Spleen (tissue), 11 donors: ENCODE measurements around the gene PP2D1. TPM values are rescaled to one million over a fixed set of nuclear protein-coding genes. Genes with fewer than 3 reads are reported as not detected.
A peak's percentile ranks its signal among the peaks of the same experiment; 100 is the strongest.
"Not testable (repeated sequence)": the region's sequence is repeated elsewhere in the genome, so short reads cannot be mapped to it uniquely, and the experiment has no call there.

Experiments
- DNase-seq: peaks from one replicate; pipeline ENCODE4 v3.0.0-alpha.2; 2020
- H3K27ac ChIP-seq, 8 donors: fragments of 200-600 bp; sonication (generic) in 7 of 8; 1 replicate in 4 of 8; 2 replicates in 4 of 8; pipeline versions ENCODE4 v1.5.0 to v1.8.0; 2016 to 2021; ENCODE audit warnings: inconsistent platforms in 4 of 8, mild to moderate bottlenecking in 4 of 8, moderate library complexity in 1 of 8
- H3K27me3 ChIP-seq, 7 donors: fragments of 200-600 bp; sonication (generic) in 6 of 7; replicated peaks in 1 of 7; 1 replicate in 4 of 7; 2 replicates in 3 of 7; pipeline versions ENCODE4 v1.5.0 to v1.8.0; 2016 to 2021; ENCODE audit warnings: inconsistent platforms in 3 of 7, mild to moderate bottlenecking in 1 of 7
- H3K36me3 ChIP-seq, 6 donors: fragments of 200-600 bp; sonication (generic) in 5 of 6; 1 replicate in 4 of 6; 2 replicates in 2 of 6; pipeline versions ENCODE4 v1.5.0 to v1.8.0; 2016 to 2021; ENCODE audit warnings: inconsistent platforms in 2 of 6
- H3K4me1 ChIP-seq, 6 donors: fragments of 200-600 bp; sonication (generic) in 5 of 6; 1 replicate in 3 of 6; 2 replicates in 3 of 6; pipeline versions ENCODE4 v1.5.0 to v1.8.0; 2016 to 2021; ENCODE audit warnings: inconsistent platforms in 3 of 6
- H3K4me3 ChIP-seq, 8 donors: fragments of 200-600 bp; sonication (generic) in 7 of 8; 1 replicate in 4 of 8; 2 replicates in 4 of 8; pipeline versions ENCODE4 v1.5.0 to v1.8.0; 2016 to 2021; ENCODE audit warnings: inconsistent platforms in 4 of 8, mild to moderate bottlenecking in 4 of 8, moderate library complexity in 2 of 8
- H3K9me3 ChIP-seq, 8 donors: fragments of 200-600 bp; sonication (generic) in 7 of 8; 1 replicate in 4 of 8; 2 replicates in 4 of 8; pipeline versions ENCODE4 v1.5.0 to v1.8.0; 2016 to 2021; ENCODE audit warnings: inconsistent platforms in 4 of 8
- CTCF ChIP-seq, 11 experiments: fragments of 200-600 bp in 7 of 11; fragments of 450-650 bp in 4 of 11; sonication (generic) in 4 of 11; IDR thresholded peaks in 8 of 11; conservative IDR thresholded peaks in 3 of 11; 1 replicate in 7 of 11; 2 replicates in 4 of 11; pipeline versions ENCODE4 v1.4.0 to v1.8.0; 2016 to 2021; ENCODE audit warnings: antibody characterized with exemption in 11 of 11, inconsistent platforms in 4 of 11, mild to moderate bottlenecking in 1 of 11
- POLR2A ChIP-seq, 3 donors: fragments of 450-650 bp; IDR thresholded peaks; one replicate each; pipeline ENCODE4 v1.5.1; 2017; ENCODE audit warnings: antibody characterized with exemption in 3 of 3, mild to moderate bottlenecking in 1 of 3
- POLR2AphosphoS5 ChIP-seq, 3 donors: sonication (generic); formaldehyde crosslinking; IDR thresholded peaks; one replicate each; pipeline ENCODE4 v1.5.1; 2017; ENCODE audit warnings: antibody characterized with exemption in 3 of 3
- WGBS, 5 donors: extraction: QIAGEN DNeasy Blood & Tissue Kit in 3 of 5; methylation state at CpG; one replicate each; pipeline versions ENCODE4 v1.1.5 to v1.1.7; 2013 to 2018; 5-methylcytosine and 5-hydroxymethylcytosine counted together
- intact Hi-C: fragments of 100-400 bp; cut with DNase I; formaldehyde crosslinking; loops from one replicate; pipeline ENCODE4 v1.15.0; 2023; ENCODE audit warnings: low total_unique reads
- polyA plus RNA-seq, 3 donors: library from polyadenylated mRNA; stranded (reverse); fragments of 200-250 nt; gene quantifications; one replicate each; pipeline ENCODE4 v1.2.1, GENCODE V29; 2013
- total RNA-seq, 7 donors: library from RNA; depleted of rRNA in 3 of 7; stranded (reverse); fragments of >200 nt in 3 of 7; fragmentation: NEBNext Ultra II Directional in 4 of 7; extraction: Animal tissue kit (Norgen Biotek cat#: 25700) in 4 of 7; gene quantifications; one replicate each; pipeline versions ENCODE4 v1.1.0 to v1.2.1, GENCODE V29; 2016 to 2021
- donor health status: healthy with polysubstance abuse.
- donor health status: DM: no; HTN: no; CAD: no; lungs with moderate emphysema.
- donor health status: DM: no; HTN: no; CAD: no.
- donor health status: Bipolar disorder and iron deficiency.
- donor health status: healthy.
- donor health status: DM: no; HTN: no; CAD: no.
- donor health status: DM: yes; HTN: yes; CAD: no.

Gene PP2D1
- total and polyA plus RNA-seq, 10 donors = not detected

DNA sequence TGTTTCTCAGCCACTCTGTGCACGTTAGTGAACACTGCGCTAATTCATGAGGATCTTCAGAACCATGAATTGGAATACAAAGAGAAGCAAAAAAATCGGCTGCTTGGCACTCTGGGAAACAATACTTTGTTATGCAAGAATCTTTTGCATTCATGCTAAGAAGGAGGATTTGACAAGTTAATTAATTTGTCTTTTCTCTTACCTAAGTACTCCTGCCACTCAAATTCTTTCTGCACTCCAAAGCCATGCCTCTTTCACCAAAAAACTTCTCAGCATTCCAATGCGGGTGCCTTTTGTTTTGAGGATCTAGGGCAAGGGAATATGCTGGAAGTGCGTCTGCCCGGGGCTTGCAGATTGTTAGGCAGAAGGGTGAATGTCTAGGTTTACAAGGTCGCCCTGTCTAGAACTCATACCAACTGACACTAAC lies 16.9 kb upstream of the PP2D1 start:
- peaks cover 0 to 4% (median 3%) of the 10 kb centered on the region in 6 donors for H3K4me1 ChIP-seq
- H3K36me3 ChIP-seq = no peaks in the 10 kb centered on the region
- no peak for DNase-seq
- no peak overlapping the region for H3K4me3 ChIP-seq
- H3K27me3 ChIP-seq = no peaks in the 10 kb centered on the region
- 89 to 96% (median 93%) methylated on average over 7 of the region's 7 CpGs for WGBS, 5 donors
- H3K27ac ChIP-seq = no peak overlapping the region
- intact Hi-C loops = no loop called here
- no peak for TF ChIP-seq POLR2A (IDR thresholded peaks at IDR 0.05)
- TF ChIP-seq CTCF (IDR thresholded peaks at IDR 0.05 in 8 of 11, conservative IDR thresholded peaks at IDR 0.05 in 3 of 11) = no peak
- no peak for TF ChIP-seq POLR2AphosphoS5 (IDR thresholded peaks at IDR 0.05)
- H3K9me3 ChIP-seq = no peaks in the 10 kb centered on the region

DNA sequence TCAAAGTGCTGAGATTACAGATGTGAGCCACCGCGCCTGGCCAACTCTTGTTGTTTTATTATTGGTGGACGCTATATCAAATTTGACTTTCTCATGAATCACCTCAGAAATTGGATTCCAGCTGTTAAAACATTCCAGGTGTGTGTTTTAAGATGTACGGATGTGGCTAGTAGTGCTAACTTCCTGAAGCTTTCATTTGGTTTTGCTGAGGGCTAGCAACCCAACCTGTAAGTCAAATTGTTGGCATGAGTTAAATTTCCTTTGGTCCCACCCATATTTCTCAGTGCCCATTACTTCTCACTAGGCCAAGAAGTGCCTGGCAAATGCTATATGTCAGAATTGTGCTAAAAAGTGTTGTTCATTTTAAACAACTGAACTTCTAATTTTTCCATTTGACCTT lies 15.1 kb upstream of the PP2D1 start:
- Histone ChIP-seq H3K36me3 (no peaks in the 10 kb centered on the region), H3K4me3 (no peak overlapping the region), H3K9me3 (no peaks in the 10 kb centered on the region), H3K4me1 (peaks cover 0 to 13% (median 10%) of the 10 kb centered on the region in 6 donors), H3K27ac (no peak overlapping the region), H3K27me3 (no peaks in the 10 kb centered on the region)
- intact Hi-C loops = no loop called here
- no peak for TF ChIP-seq POLR2A (IDR thresholded peaks at IDR 0.05)
- TF ChIP-seq CTCF (IDR thresholded peaks at IDR 0.05 in 8 of 11, conservative IDR thresholded peaks at IDR 0.05 in 3 of 11) = no peak
- TF ChIP-seq POLR2AphosphoS5 (IDR thresholded peaks at IDR 0.05) = no peak
- DNase-seq = no peak
- WGBS, 5 donors = 87 to 95% (median 91%) methylated on average over 4 of the region's 4 CpGs

- no peak for TF ChIP-seq POLR2A (IDR thresholded peaks at IDR 0.05)
- TF ChIP-seq CTCF (IDR thresholded peaks at IDR 0.05 in 8 of 11, conservative IDR thresholded peaks at IDR 0.05 in 3 of 11) = no peak
- TF ChIP-seq POLR2AphosphoS5 (IDR thresholded peaks at IDR 0.05) = no peak
- Histone ChIP-seq H3K4me3 (no peak overlapping the region), H3K9me3 (no peaks in the 10 kb centered on the region), H3K36me3 (no peaks in the 10 kb centered on the region), H3K4me1 (peaks cover 0 to 13% (median 10%) of the 10 kb centered on the region in 6 donors), H3K27ac (peak overlapping the region in 3 of 8 donors; percentile 17 to 54 (median 46)), H3K27me3 (no peaks in the 10 kb centered on the region)
- DNase-seq = no peak
- intact Hi-C loops = no loop called here
- 76 to 95% (median 78%) methylated on average over 2 of the region's 2 CpGs for WGBS, 5 donors
These were observed 11.8 kb upstream of the PP2D1 start for GRCh38 chr3:20023623-20024405.

- no peak for TF ChIP-seq POLR2AphosphoS5 (IDR thresholded peaks at IDR 0.05)
- Histone ChIP-seq H3K9me3 (no peaks in the 10 kb centered on the region), H3K27me3 (no peaks in the 10 kb centered on the region), H3K36me3 (no peaks in the 10 kb centered on the region), H3K4me1 (peaks cover 0 to 13% (median 10%) of the 10 kb centered on the region in 6 donors), H3K27ac (peak overlapping the region in 2 of 8 donors; percentile 17 to 45), H3K4me3 (no peak overlapping the region)
- intact Hi-C loops = no loop called here
- no peak for DNase-seq
- 67 to 79% (median 73%) methylated on average over 2 of the region's 2 CpGs for WGBS, 5 donors
These were observed 11.0 kb upstream of the PP2D1 start for GRCh38 chr3:20022954-20023622.

- intact Hi-C loops = loop anchor here (10.0 kb wide), 1 partner anchor 51 kb away; no protein-coding TSS in a partner anchor
- not testable (repeated sequence) for H3K27me3 ChIP-seq, H3K4me3 ChIP-seq, H3K4me1 ChIP-seq, H3K27ac ChIP-seq, H3K36me3 ChIP-seq, DNase-seq, H3K9me3 ChIP-seq
- 82 to 98% (median 92%) methylated on average over 3 of the region's 3 CpGs for WGBS, 5 donors
These were observed 4.0 kb upstream of the PP2D1 start for GRCh38 chr3:20016076-20016475.
